Endothelial cell of umbilical vein (primary cell): Measurements from ENCODE around the gene HJV. TPM values are rescaled to one million over a fixed set of nuclear protein-coding genes. Genes with fewer than 3 reads are reported as not detected.

Experiments used
- BruUV-seq: library from RNA; stranded (reverse); fragments of 400-500 nt; replicated peaks from 2 replicates; lab custom pipeline; 2021; lab: Mats Ljungman, UMichigan
- CTCF ChIA-PET: fragments of 300-600, 350-600 bp; sonication (Branson Sonifier 250); formaldehyde crosslinking; loops from one replicate; lab custom pipeline; 2021; ENCODE audit warnings: antibody characterized with exemption, inconsistent platforms; lab: Charles Lee
- POLR2A ChIA-PET: fragments of 300-600, 350-600 bp; sonication (Branson Sonifier 250); formaldehyde crosslinking; loops from one replicate; lab custom pipeline; 2021; ENCODE audit warnings: antibody characterized with exemption, inconsistent platforms; lab: Charles Lee
- DNase-seq: peaks from one replicate; pipeline ENCODE4 v3.0.0-alpha.2; 2011; ENCODE audit warnings: low read depth, low spot score
- FAIRE-seq: peaks from 2 replicates; lab custom pipeline; 2011; peaks lifted over from hg19 to GRCh38; lab: Jason Lieb, UNC
- H2AFZ ChIP-seq: 2 replicates; pipeline ENCODE4 v1.6.0; 2012; ENCODE audit warnings: low read depth, low read length, control low read depth, inconsistent platforms
- H3K27ac ChIP-seq: 2 replicates; pipeline ENCODE4 v1.5.1; 2011; ENCODE audit warnings: low read depth, mild to moderate bottlenecking, control low read depth, low read length, moderate library complexity; ENCODE audit not compliant: insufficient read depth
- H3K27me3 ChIP-seq, 2 experiments: 2 replicates each; pipeline versions ENCODE4 v1.6.0 to v1.6.1; 2011; ENCODE audit warnings: low read length in 2 of 2, mixed read lengths in 1 of 2; ENCODE audit not compliant: control insufficient read depth in 2 of 2, insufficient read depth in 2 of 2
- H3K36me3 ChIP-seq, 2 experiments: 2 replicates in 1 of 2; 3 replicates in 1 of 2; pipeline ENCODE4 v1.5.1; 2011; ENCODE audit warnings: low read length in 2 of 2, mild to moderate bottlenecking in 1 of 2, moderate library complexity in 1 of 2; ENCODE audit not compliant: control insufficient read depth in 2 of 2, insufficient read depth in 2 of 2; ENCODE audit errors: extremely low read depth in 1 of 2
- H3K4me1 ChIP-seq: 3 replicates; pipeline ENCODE4 v1.5.1; 2011; ENCODE audit warnings: mild to moderate bottlenecking, low read length; ENCODE audit not compliant: control insufficient read depth, insufficient read depth; ENCODE audit errors: extremely low read depth
- H3K4me2 ChIP-seq: 2 replicates; pipeline ENCODE4 v1.6.1; 2011; ENCODE audit warnings: low read length, control low read depth, mixed read lengths; ENCODE audit not compliant: insufficient read depth
- H3K4me3 ChIP-seq, 3 experiments: fragments of 200-600 bp in 1 of 3; sonication (generic), shearing (Covaris generic) in 1 of 3; replicated peaks in 1 of 3; 2 replicates each; pipeline ENCODE4 v1.5.1; 2011 to 2016; ENCODE audit warnings: control low read depth in 3 of 3, low read length in 3 of 3, mild to moderate bottlenecking in 2 of 3, inconsistent platforms in 1 of 3, low read depth in 1 of 3, moderate library complexity in 1 of 3; ENCODE audit not compliant: insufficient read depth in 1 of 3
- H3K79me2 ChIP-seq: 2 replicates; pipeline ENCODE4 v1.6.0; 2012; ENCODE audit warnings: low read length, inconsistent platforms; ENCODE audit not compliant: control insufficient read depth, insufficient read depth
- H3K9ac ChIP-seq: replicated peaks from 2 replicates; pipeline ENCODE3; 2011; ENCODE audit warnings: low read length, control low read depth; ENCODE audit not compliant: insufficient read depth; ENCODE audit errors: extremely low read depth
- H3K9me1 ChIP-seq: replicated peaks from 3 replicates; pipeline ENCODE4 v1.6.0; 2011; ENCODE audit warnings: mild to moderate bottlenecking, low read length; ENCODE audit not compliant: control insufficient read depth, insufficient read depth; ENCODE audit errors: extremely low read depth
- H3K9me3 ChIP-seq: replicated peaks from 2 replicates; pipeline ENCODE4 v1.5.1; 2012; ENCODE audit warnings: low read length, inconsistent platforms; ENCODE audit not compliant: control insufficient read depth, insufficient read depth
- H4K20me1 ChIP-seq: replicated peaks from 2 replicates; pipeline ENCODE3; 2011; ENCODE audit warnings: mild to moderate bottlenecking, low read length; ENCODE audit not compliant: control insufficient read depth, insufficient read depth; ENCODE audit errors: extremely low read depth
- EZH2 ChIP-seq: IDR thresholded peaks from 2 replicates; pipeline ENCODE4 v1.6.1; 2012; ENCODE audit warnings: borderline replicate concordance, low read depth, mild to moderate bottlenecking, moderate library complexity, low read length, inconsistent platforms; ENCODE audit not compliant: severe bottlenecking
- FOS ChIP-seq: IDR thresholded peaks from 2 replicates; pipeline ENCODE4 v1.6.1; 2011; ENCODE audit warnings: mild to moderate bottlenecking, low read length, moderate library complexity, borderline replicate concordance; ENCODE audit not compliant: insufficient read depth
- GATA2 ChIP-seq: IDR thresholded peaks from 2 replicates; pipeline ENCODE4 v1.7.0; 2011; ENCODE audit warnings: low read depth, mild to moderate bottlenecking, moderate library complexity, mixed read lengths, low read length; ENCODE audit not compliant: insufficient read length, insufficient read depth
- JUN ChIP-seq: IDR thresholded peaks from 2 replicates; pipeline ENCODE4 v1.6.1; 2011; ENCODE audit warnings: borderline replicate concordance, low read depth; ENCODE audit not compliant: insufficient read length, insufficient read depth
- POLR2A ChIP-seq: IDR thresholded peaks from 2 replicates; pipeline ENCODE4 v1.6.1; 2012; ENCODE audit warnings: low read depth, mild to moderate bottlenecking, control low read depth, low read length
- POLR2AphosphoS5 ChIP-seq: IDR thresholded peaks from 2 replicates; pipeline ENCODE4 v1.6.1; 2012; ENCODE audit warnings: low read depth, mild to moderate bottlenecking, control low read depth, low read length, moderate library complexity; ENCODE audit not compliant: insufficient read depth
- dilution Hi-C: fragments of 300-500 bp; cut with MboI; formaldehyde crosslinking; loops from one replicate; pipeline ENCODE4 v1.15.0; 2019; ENCODE audit warnings: low sequenced_read_pairs; ENCODE audit not compliant: extremely low pct_ligation_motif_present
- intact Hi-C: fragments of 100-400 bp; cut with micrococcal nuclease; formaldehyde crosslinking; loops from one replicate; pipeline ENCODE4 v1.10.0; 2022
- polyA plus RNA-seq, 4 experiments: library from polyadenylated mRNA; depleted of rRNA in 3 of 4; stranded (reverse) in 3 of 4; unstranded in 1 of 4; fragments of >200 nt; gene quantifications; 2 replicates each; pipeline versions ENCODE4 v1.2.1 to v1.2.3, GENCODE V29; 2011 to 2012; ENCODE audit warnings: missing spikeins in 1 of 4
- total RNA-seq: library from RNA; stranded (reverse); gene quantifications from 2 replicates; pipeline ENCODE4 v1.2.3, GENCODE V29; 2021
- TF ChIP-seq, protein P1 (sequence below): IDR thresholded peaks from 2 replicates; pipeline ENCODE4 v1.6.1; 2011; ENCODE audit not compliant: insufficient read depth, insufficient read length
- TF ChIP-seq, protein P2 (sequence below), 2 donors: IDR thresholded peaks; 1 replicate in 1 of 2; 2 replicates in 1 of 2; pipeline ENCODE4 v1.5.1; 2011; ENCODE audit warnings: low read length in 2 of 2, mild to moderate bottlenecking in 2 of 2, moderate library complexity in 2 of 2, control low read depth in 1 of 2, inconsistent platforms in 1 of 2, low read depth in 1 of 2; ENCODE audit not compliant: insufficient read depth in 1 of 2; ENCODE audit errors: extremely low read depth in 1 of 2

The HJV gene
- total and polyA plus RNA-seq, 2 donors (not counting 3 experiments of a cell fraction or from before 2014, with no cell fraction given) = not detected

- H3K9me1 ChIP-seq = no peaks in the 10 kb centered on the region
- H3K36me3 ChIP-seq = no peaks in the 10 kb centered on the region
- BruUV-seq = no TSS peak
- POLR2A ChIA-PET = no interaction called here
- dilution Hi-C loops = no loop called here
- no peak overlapping the region for H3K4me3 ChIP-seq
- no peaks in the 10 kb centered on the region for H3K4me1 ChIP-seq
- FAIRE-seq = no peak
- intact Hi-C loops = no loop called here
- H3K27me3 ChIP-seq = no peaks in the 10 kb centered on the region
- TF ChIP-seq GATA2 = no peak
- TF ChIP-seq, protein P1, sequence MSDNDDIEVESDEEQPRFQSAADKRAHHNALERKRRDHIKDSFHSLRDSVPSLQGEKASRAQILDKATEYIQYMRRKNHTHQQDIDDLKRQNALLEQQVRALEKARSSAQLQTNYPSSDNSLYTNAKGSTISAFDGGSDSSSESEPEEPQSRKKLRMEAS = no peak
- TF ChIP-seq FOS = no peak
- TF ChIP-seq, protein P2, sequence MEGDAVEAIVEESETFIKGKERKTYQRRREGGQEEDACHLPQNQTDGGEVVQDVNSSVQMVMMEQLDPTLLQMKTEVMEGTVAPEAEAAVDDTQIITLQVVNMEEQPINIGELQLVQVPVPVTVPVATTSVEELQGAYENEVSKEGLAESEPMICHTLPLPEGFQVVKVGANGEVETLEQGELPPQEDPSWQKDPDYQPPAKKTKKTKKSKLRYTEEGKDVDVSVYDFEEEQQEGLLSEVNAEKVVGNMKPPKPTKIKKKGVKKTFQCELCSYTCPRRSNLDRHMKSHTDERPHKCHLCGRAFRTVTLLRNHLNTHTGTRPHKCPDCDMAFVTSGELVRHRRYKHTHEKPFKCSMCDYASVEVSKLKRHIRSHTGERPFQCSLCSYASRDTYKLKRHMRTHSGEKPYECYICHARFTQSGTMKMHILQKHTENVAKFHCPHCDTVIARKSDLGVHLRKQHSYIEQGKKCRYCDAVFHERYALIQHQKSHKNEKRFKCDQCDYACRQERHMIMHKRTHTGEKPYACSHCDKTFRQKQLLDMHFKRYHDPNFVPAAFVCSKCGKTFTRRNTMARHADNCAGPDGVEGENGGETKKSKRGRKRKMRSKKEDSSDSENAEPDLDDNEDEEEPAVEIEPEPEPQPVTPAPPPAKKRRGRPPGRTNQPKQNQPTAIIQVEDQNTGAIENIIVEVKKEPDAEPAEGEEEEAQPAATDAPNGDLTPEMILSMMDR (IDR thresholded peaks at IDR 0.05; ENCODE audit: extremely low read depth in 1 of 2, insufficient read depth in 1 of 2, low read depth in 1 of 2, low read length in 2 of 2) = no peak
- TF ChIP-seq POLR2AphosphoS5 = no peak
- no peak for TF ChIP-seq POLR2A
- no peaks in the 10 kb centered on the region for H3K9me3 ChIP-seq
- H2AFZ ChIP-seq = no peak overlapping the region
- H4K20me1 ChIP-seq = no peaks in the 10 kb centered on the region
- no peak overlapping the region for H3K9ac ChIP-seq
- no peak overlapping the region for H3K4me2 ChIP-seq
- DNase-seq = no peak
- H3K79me2 ChIP-seq = no peaks in the 10 kb centered on the region
- CTCF ChIA-PET = no interaction called here
- H3K27ac ChIP-seq = no peak overlapping the region
These were observed 25.1 kb upstream of the HJV start for GRCh38 chr1:146046664-146047063.

GRCh38 chr1:146039844-146040194 is 18.3 kb upstream of the HJV start:
- intact Hi-C loops = no loop called here
- H2AFZ ChIP-seq = peak overlapping the region; percentile 12

More at GRCh38 chr1:146039844-146040194, 18.3 kb upstream of the HJV start:
- DNase-seq (no peak), FAIRE-seq (no peak)
- Histone ChIP-seq H4K20me1 (no peaks in the 10 kb centered on the region), H3K27ac (no peak overlapping the region), H3K9me3 (no peaks in the 10 kb centered on the region), H3K4me1 (peaks cover 9% of the 10 kb centered on the region), H3K36me3 (no peaks in the 10 kb centered on the region), H3K27me3 (no peaks in the 10 kb centered on the region), H3K9me1 (no peaks in the 10 kb centered on the region), H3K4me3 (no peak overlapping the region), H3K9ac (no peak overlapping the region), H3K4me2 (no peak overlapping the region), H3K79me2 (no peaks in the 10 kb centered on the region)
- POLR2A ChIA-PET = interaction anchor here (5.2 kb wide), 1 partner anchor 12 kb away, joined by 83 read pairs; no protein-coding TSS in a partner anchor
- TF ChIP-seq EZH2 = no peak
- TF ChIP-seq FOS = no peak
- TF ChIP-seq POLR2A = no peak
- no peak for TF ChIP-seq POLR2AphosphoS5
- no peak for TF ChIP-seq JUN
- TF ChIP-seq, protein P2 (IDR thresholded peaks at IDR 0.05; ENCODE audit: extremely low read depth in 1 of 2, insufficient read depth in 1 of 2, low read depth in 1 of 2, low read length in 2 of 2) = no peak
- no peak for TF ChIP-seq GATA2
- no TSS peak for BruUV-seq
- dilution Hi-C loops = no loop called here
- CTCF ChIA-PET = no interaction called here
